RWPE1 (cell line): ENCODE measurements around the gene PSMB3.

Source experiments
- CTCF ChIA-PET: fragments of 350-600 bp; sonication (Branson Sonifier 250); formaldehyde crosslinking; extraction: SDS; loops from one replicate; lab custom pipeline; 2021; lab: Yijun Ruan, JAX
- POLR2A ChIA-PET: fragments of 400-600 bp; formaldehyde crosslinking; extraction: SDS; loops from one replicate; lab custom pipeline; 2020; ENCODE audit warnings: antibody characterized with exemption; ENCODE audit not compliant: low non-redundant PET; lab: Yijun Ruan, JAX
- DNase-seq: peaks from one replicate; pipeline ENCODE4 v3.0.0; 2012; ENCODE audit warnings: low spot score
- H3K27ac ChIP-seq: fragments of 450-650 bp; 2 replicates; pipeline ENCODE4 v1.5.1; 2017
- CTCF ChIP-seq: fragments of 450-650 bp; conservative IDR thresholded peaks from 2 replicates; pipeline ENCODE4 v1.5.1; 2017; ENCODE audit warnings: low read depth, mild to moderate bottlenecking

Gene PSMB3

GRCh38 chr17:38748892-38749222, 3.7 kb upstream of the PSMB3 start:
- no peak for DNase-seq
- TF ChIP-seq CTCF, result no peak
- CTCF ChIA-PET, result interaction anchor here (1.0 kb wide), 1 partner anchor 14 kb away, joined by 5 read pairs; no protein-coding TSS in a partner anchor
- POLR2A ChIA-PET, result no interaction called here
- H3K27ac ChIP-seq, result peak overlapping the region; percentile 94

GRCh38 chr17:38749223-38750043, 3.1 kb upstream of the PSMB3 start:
- ChIA-PET POLR2A (no interaction called here), CTCF (interaction anchor here (0.6 to 1.0 kb wide), 4 partner anchors 14 to 289 kb away, joined by 3 to 5 read pairs (median 3); no protein-coding TSS in a partner anchor)
- peak overlapping the region; percentile 94 for H3K27ac ChIP-seq
- DNase-seq, result no peak
- no peak for TF ChIP-seq CTCF

GRCh38 chr17:38750044-38750311, 2.6 kb upstream of the PSMB3 start:
- CTCF ChIA-PET, result interaction anchor here (0.6 to 1.0 kb wide), 3 partner anchors 15 to 289 kb away, joined by 3 to 5 read pairs (median 3); no protein-coding TSS in a partner anchor
- no peak for DNase-seq
- peak overlapping the region; percentile 94 for H3K27ac ChIP-seq
- no peak for TF ChIP-seq CTCF
- POLR2A ChIA-PET, result no interaction called here

GRCh38 chr17:38750312-38751121, 2.0 kb upstream of the PSMB3 start:
- CTCF ChIA-PET, result interaction anchor here (0.5 to 1.0 kb wide), 3 partner anchors 16 to 74 kb away, joined by 3 read pairs; no protein-coding TSS in a partner anchor
- DNase-seq, result no peak
- H3K27ac ChIP-seq, result peak overlapping the region; percentile 94

GRCh38 chr17:38751144-38751807, 1.3 kb upstream of the PSMB3 start:
- POLR2A ChIA-PET, result interaction anchor here (0.6 kb wide), 1 partner anchor 62 kb away, joined by 8 read pairs; no protein-coding TSS in a partner anchor

More at GRCh38 chr17:38750312-38751121, 2.0 kb upstream of the PSMB3 start:
- POLR2A ChIA-PET, result no interaction called here
- TF ChIP-seq CTCF, result no peak

More at GRCh38 chr17:38751144-38751807, 1.3 kb upstream of the PSMB3 start:
- no peak for DNase-seq
- H3K27ac ChIP-seq, result peak overlapping the region; percentile 94
- CTCF ChIA-PET, result interaction anchor here (0.5 to 1.0 kb wide), 2 partner anchors 17 to 74 kb away, joined by 3 read pairs; no protein-coding TSS in a partner anchor
- no peak for TF ChIP-seq CTCF
